Brain pericyte (primary cell): ENCODE measurements around the gene PIAS4.
"Not testable (repeated sequence)": the region's sequence is repeated elsewhere in the genome, so short reads cannot be mapped to it uniquely, and the experiment has no call there.

ENCODE experiments used
- DNase-seq: peaks from one replicate; pipeline ENCODE4 v3.0.0-alpha.2; 2012; ENCODE audit warnings: low read depth, low spot score

The PIAS4 gene

DNA sequence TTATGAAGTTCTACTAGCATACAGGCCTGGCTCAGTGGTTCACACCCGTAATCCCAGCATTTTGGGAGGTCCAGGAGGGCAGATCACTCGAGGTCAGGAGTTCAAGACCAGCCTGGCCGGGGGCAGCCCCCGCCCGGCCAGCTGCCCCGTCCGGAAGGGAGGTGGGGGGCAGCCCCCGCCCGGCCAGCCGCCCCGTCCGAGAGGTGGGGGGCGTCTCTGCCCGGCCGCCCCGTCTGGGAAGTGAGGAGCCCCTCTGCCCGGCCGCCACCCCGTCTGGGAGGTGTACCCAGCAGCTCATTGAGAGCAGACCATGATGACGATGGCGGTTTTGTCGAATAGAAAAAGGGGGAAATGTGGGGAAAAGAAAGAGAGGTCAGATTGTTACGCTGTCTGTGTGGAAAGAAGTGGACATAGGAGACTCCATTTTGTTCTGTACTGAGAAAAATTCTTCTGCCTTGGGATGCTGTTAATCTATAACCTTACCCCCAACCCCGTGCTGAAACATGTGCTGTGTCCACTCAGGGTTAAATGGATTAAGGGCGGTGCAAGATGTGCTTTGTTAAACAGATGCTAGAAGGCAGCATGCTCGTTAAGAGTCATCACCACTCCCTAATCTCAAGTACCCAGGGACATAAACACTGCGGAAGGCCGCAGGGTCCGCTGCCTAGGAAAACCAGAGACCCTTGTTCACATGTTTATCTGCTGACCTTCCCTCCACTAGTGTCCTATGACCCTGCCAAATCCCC is 8.7 kb upstream of the PIAS4 start:
- DNase-seq, result not testable (repeated sequence)

DNA sequence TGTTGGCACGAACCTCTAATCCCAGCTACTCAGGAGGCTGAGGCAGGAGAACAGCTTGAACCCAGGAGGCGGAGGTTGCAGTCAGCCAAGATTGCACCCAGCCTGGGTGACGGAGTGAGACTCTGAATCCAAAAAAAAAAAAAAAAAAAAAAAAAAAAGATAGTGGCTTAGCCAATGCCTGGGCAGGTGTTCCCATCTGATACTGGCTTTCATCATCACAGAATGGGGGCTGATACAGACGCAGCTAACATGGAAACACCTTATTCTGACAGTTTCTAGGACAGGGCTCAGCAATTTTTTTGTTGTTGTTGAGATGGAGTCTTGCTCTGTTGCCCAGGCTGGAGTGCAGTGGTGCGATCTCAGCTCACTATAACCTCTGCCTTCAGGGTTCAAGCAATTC is 6.7 kb upstream of the PIAS4 start:
- not testable (repeated sequence) for DNase-seq

DNA sequence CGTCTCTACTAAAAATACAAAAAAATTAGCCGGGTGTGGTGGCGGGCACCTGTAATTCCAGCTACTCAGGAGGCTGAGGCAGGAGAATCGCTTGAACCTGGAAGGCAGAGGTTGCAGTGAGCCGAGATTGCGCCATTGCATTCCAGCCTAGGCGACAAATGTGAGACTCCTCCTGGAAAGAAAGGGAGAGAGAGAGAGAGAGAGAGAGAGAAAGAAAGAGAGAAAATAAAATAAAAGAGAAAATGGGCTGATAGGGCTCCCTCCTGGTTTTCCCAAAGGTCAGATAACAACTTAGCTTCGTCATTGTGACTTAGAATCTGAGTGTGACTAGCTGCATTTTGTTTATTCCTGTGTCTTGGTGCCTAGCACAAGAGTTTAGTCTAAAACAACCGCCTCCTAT is 2.1 kb upstream of the PIAS4 start:
- DNase-seq, result not testable (repeated sequence)

DNA sequence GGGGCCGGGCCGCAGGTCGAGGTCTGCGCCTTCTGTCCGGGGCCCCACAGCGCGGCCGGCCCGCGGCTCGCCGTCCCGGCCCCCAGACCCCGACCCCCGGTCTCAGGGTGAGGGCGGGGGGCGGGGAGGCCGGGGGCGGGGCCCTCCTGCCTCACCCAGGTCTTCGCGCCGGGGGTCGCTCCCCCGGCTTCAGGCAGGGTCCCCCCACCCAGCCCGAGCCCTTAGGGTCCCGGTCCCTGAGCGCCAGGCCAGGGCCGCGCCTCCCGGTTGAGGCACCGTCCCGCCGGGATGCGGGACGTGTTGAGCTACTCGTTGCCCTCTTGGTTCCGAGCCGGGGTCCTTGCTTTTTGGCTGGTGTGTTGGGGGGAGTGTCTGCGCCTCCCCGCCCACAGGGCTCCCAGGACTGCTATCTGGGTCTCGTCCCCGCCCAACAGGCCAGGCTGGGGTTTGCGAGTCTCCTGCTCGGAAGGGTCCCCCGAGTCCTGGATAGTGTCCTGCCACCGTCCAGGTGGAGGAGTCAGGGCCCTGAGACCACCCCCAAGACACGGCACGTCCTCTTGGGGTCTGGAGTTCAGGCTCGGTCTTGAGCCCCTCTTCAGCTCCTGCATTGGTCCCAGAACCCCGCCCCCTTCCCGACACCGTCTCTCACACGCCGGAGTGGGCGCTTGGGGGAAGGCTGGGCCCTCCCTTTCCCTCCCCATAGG is 452 bp downstream of the PIAS4 start:
- DNase-seq, result no peak

DNA sequence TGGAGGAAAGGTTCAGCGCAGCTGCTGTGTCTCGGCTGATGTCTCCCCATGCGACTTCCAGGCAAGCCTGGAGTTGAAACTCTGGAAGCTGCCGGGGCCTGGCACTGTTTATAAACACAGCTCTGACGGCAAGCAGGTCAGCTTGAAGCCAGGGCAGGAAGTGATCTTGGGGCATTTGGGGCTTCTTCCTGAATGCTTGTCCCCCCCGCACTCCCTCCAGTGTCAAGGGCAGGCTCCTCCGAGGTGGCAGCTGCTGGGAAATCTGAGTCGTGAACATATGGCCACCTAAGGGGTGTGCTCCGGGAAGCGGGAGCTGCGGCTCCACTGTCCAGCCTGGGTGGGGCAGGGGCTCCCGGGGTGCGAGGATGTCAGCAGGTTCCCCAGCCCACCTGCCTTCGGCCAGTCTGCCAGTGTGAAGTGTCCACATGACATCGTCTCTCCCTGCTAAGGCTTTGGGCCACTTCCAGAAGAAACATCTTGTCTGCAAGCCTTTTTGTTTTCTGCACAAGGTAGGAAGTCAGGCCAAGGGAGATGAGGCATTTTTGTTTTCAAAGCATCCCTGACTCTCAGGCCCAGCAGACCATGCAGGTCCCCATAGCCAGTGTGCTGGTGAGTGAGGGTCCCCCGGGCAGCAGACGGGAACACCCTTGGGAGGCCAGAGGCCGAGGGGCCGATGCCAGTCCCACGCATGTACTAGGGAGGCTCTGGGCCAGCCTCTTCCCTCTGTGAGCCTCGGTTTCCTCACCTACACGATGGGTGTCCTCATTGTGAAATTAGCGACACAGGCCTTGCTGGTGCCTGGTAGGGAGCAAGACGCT is 2.7 kb downstream of the PIAS4 start:
- no peak for DNase-seq

DNA sequence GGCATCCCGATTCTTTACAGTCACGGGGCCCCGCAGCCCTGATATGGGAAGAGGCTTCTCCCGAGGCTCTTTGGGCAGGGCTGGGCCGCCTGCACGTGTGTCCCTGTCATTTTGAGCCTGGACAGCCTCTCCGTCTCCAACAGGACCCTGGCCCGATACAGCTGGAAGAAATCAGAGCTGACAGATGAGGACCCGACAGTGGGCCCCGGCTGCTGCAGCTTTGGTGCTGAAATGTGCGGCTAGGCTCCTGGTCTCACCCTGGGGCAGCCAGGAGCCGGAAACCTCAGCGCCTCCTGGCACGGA is 3.2 kb downstream of the PIAS4 start:
- no peak for DNase-seq

DNA sequence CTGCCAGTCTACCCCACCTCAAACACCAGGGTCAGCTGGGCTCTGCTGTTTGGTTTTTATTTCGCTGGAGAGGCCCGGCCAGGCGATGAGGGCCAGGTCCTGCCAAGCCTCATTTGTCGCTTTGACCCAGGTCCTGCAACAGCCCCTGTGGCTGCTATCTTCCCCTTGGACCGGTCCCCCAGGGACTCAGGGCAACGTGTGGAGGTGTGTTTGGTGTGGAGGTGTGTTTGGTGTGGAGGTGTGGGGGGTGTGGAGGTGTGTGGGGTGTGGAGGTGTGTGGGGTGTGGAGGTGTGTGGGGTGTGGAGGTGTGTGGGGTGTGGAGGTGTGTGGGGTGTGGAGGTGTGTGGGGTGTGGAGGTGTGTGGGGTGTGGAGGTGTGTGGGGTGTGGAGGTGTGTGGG is 3.9 kb downstream of the PIAS4 start:
- DNase-seq, result not testable (repeated sequence)

DNA sequence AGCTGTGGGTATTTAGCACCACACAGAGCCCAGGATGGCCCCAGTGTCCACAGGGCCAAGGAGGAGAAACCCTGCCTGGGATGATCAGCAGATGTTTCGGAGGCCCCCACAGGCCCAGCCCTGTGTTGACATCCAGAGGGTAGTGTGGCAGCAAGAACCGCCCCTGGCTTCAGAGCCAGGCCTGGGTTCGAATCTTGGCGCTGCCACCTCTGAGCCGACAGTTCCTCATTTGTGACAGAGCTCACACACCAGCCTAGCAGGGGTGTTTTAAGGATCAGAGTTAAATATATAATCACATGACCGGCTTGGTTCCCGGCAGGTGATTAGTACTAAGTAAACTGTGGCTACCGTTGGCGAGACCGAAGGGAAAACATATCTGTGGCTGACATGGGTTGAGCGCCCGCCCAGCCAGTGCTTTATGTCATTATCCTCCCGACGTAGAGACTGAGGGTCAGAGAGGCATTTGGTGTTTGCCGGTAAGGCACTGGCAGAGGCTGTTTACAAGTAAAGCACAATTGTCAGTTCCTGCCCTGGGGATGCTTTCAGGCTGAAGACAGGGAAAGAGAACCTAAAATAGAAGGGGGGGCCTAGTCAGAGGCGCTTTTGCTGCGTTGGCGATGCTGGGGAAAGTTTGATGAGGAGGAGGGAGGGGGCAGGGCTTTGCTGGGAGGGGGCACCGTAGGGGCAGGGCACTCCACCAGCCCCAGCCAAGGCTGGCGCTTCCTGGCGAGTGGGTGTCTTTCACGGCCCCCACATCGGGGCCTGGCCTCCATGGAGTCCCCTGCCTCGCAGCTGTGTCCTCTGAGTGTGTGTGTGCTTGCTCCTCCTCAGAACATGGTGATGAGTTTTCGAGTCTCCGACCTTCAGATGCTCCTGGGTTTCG is 4.8 kb downstream of the PIAS4 start:
- no peak for DNase-seq

DNA sequence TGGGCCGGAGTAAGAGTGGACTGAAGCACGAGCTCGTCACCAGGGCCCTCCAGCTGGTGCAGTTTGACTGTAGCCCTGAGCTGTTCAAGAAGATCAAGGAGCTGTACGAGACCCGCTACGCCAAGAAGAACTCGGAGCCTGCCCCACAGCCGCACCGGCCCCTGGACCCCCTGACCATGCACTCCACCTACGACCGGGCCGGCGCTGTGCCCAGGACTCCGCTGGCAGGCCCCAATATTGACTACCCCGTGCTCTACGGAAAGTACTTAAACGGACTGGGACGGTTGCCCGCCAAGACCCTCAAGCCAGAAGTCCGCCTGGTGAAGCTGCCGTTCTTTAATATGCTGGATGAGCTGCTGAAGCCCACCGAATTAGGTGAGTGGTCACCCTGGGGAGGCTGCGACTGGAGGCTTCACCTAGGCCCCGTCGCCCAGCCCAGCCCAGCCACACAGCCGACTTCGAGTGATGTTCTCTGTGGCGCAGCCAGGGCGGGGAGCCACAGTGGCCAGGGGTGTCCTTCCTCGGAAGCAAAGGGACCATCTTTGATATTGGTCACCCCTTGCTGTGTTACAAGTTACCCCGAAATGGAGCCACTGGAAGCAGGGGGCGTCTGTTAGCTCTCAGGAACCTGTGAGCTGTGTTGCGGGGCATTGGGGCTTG is 5.6 kb downstream of the PIAS4 start:
- no peak for DNase-seq

DNA sequence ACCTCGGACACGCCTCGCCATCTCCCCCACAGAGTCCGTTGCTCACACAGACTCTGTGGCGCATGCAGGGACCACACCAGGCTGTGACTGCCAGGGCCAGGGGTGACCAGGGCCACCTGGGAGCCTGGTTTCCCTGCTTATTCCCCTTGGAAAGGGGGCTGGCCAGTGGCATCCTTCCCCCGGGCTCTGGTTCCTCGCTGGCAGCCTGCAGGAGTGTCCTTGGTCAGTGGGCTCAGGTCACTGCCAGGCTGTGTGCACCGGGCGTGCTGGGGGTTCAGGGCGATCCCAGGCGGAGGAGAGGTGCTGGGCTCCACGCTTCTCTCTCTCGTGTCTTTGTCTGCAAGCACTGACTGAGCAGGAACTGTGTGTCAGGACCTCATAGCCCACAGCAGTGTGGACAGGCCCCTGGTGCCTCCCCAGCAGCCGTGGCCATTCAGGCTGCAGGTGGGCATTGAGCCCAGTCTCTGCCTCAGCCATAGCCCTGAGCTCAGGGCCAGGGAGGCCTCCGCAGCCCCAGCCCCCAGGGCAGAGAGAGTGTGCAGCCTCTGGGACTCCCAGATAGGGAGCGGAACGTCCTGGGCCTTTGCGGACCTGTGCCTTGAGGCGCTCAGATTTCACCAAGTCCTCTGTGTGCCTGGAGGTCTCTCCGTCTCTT is 6.5 kb downstream of the PIAS4 start:
- DNase-seq, result no peak

DNA sequence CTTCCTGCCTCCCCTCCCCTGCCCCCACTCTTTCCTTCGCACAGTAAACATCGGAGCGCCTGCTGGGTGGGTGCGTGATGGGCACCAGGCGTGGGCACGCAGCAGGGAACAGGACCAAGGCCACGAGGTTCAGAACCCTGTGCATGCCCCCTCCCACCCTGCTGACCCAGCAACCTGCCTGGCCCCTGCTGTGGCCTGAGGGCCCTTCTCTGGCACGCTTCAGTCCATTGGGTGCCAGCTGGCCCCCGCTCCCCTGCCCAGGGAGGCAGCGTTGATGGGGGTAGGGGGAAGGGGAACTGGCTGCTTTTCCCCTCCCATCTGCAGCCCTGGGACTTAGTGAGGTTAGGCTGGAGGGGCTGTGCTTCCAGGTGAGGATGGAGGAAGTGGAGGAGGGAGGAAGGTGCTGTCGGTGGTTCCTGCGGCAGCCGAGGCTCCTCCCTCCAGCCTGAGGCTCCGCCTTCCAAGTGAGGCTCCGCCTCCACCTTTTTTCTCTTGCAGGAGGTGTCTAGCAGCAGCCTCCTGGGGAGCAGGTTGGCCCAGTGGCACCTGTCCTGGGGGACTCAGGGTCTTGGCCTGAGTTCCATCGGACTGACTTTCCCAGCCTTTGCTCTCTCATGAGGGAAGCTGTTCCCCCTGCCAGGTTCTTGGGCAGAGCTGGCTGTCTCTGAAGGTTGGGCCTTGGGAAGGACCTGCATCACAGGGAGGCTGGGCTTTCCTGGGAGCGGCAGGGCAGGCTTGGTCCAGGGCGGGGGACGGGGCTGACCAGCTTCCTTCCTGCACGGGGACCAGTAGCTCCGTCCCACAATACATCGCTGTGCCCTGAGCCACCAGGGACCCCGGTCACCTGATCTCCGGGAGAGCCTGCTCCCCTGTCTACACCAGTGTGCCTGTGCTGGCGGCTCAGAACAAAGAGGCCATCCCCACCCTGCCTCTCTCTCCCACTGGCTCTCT is 7.3 kb downstream of the PIAS4 start:
- DNase-seq, result no peak

DNA sequence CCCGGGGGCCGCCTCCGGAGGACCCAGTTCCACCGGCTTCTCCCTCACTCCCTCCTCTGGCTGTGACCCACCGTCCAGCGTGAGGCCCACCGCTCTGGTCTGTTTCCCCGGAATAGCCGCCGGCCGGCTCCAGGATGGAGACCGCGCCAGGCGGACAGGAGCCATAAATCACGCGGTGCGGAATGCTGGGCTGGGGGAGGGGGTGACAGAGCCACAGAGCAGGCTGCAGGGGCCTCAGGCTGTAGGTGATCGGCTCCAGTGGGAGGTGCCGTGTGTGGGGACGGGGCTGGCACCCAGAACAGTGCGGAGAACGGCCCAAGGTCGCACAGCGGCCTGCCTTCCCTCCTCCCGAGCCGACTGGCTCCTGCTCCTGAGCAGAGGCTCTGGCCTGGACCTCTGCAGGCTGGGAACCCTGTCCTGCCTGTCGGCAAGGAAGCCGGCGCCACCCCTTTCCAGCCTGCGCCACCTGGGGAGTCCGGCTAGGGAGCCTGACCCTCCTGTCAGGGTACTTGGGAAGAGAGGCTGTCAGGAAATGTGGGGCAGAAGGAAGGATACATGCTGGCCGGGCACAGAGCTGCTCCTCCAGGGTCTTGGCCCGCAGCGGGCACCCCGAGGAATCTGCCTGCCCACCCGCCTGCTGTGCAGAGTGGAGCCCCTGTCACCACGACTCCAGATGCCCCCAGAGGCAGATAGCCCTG is 8.3 kb downstream of the PIAS4 start:
- no peak for DNase-seq

DNA sequence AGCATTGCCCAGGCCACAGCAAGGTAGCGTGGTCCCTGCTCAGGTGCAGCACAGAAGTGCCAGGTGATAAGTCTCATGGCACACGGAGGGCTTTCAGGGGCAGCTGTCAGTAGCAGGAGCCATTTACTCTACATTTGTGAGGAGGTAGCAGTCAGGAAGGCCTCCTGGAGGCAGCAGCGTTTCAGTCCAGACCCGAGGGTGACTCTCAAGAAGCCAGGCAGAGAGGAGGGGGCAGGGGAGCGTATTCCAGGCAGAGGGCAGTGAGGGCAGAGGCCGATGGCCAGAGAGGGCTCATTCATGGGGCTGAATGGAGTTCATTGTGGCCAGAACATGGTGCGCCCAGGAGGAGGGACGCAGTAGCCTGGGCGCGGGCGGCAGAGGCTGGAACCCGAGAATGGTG is 8.9 kb downstream of the PIAS4 start:
- no peak for DNase-seq

DNA sequence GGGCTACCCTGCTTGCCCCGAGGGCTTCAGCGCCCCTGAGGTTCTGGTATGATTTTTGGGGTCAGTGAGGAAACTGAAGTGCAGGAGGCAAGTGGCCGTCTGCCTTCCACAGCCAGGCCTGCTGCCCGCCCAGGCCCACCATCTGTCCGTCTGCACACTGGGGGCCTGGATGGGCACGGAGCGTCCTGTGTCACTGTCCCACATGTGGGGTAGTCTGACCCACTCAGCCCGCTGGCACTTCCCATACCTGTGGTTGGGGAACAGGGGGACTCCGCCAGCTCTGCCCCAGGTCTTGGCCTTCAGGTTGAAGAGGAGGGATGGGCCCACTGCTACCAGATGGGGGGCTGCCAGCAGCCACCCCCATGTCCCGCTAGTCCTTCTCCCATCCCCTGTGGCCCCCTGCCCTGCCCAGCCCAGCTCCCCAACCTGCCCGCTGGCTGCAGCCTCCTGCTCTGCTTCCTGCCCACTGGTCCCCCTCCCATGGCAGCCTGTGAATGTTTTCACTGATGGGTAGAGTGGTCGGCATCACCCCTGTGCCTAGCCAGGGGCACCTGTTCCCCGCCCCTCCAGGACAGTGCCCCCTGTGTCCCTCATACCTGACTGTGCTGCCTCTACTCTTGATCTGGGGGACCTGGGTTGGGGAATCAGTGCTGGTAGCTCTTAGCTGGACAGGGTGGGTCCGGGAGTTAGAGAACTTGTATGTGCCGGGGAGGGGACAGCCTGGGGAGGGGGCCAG is 9.5 kb downstream of the PIAS4 start:
- no peak for DNase-seq

DNA sequence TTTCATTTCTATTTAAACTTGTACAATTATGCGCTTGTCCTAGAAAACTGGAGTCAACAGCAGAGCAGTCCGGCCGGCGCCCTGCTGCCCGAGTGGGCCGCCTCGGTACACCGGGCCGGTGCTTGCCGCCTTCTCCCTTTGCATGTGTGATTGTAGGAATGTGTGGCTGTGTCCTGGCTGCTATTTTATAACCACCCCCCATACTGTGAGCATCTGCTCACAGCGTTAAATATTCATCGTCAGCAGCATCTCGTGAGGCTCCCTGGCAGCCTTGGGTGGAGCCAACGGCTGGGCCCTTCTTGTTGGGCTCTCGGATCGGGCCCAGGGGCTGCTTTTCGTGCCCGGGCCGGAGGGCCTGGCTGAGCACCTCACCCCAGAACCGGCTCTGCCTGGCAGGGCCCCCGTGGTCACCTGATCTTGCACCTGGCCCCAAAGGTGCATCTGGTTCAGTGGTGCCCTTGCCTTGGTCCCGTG is 10.6 kb downstream of the PIAS4 start:
- no peak for DNase-seq

DNA sequence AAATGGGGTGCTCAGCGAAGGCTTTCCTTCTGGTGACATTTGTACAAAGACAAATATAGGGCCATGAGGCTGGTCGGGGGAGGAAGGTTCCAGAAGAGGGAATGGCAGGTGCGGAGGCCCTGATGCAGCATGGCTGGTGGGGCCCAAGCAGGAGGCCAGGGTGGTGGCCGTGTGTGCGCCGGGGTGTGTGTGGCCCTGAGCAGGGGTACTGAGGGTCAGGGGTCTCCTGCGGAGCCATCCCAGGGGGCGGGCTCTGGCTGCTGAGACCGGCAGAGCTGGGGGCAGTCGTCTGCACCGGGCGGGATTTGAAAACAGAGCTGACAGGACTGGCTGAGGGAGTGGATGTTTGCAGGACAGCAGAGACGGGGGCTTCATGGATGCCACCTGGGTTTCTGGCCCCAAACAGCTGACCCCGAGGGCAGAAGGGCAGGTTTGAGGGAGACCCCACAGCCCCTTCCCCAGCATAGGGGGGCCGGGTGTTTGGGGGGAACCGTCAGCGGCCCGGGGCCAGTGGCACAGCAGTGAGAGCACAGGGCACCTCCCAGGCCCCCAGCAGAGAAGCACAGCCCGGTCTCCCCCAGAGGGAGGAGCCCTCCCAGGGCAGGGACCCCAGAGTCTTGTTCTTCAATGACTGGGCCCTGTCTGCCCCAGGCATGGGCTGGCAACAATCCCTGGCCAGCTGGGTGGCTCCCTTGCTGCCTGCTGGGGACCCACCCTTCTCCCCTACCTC is 11.4 kb downstream of the PIAS4 start:
- no peak for DNase-seq

DNA sequence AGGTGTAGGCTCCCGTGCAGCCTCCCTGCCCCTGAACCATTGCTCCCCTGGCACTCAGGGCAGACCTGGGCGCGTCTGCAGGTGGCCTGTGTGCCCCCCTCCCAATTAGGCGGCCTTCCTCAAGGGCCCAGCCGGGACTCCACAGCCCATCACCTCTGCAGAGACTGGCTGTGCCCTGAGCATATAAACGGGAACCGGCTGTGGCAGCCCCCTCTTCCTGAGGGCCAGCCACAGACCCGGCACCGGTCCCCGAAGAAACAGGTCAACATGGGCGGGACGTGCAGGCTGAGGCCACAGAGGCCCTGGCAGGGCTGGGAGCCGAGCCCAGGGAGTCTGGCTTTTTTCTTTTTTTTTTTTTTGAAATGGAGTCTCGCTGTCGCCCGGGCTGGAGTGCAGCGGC is 12.0 kb downstream of the PIAS4 start:
- no peak for DNase-seq
